Esophagus squamous epithelium (tissue), 5 donors: ENCODE measurements around the gene POP7. TPM values are rescaled to one million over a fixed set of nuclear protein-coding genes. Genes with fewer than 3 reads are reported as not detected.
"Not testable (repeated sequence)": the region's sequence is repeated elsewhere in the genome, so short reads cannot be mapped to it uniquely, and the experiment has no call there.

Experiments used
- DNase-seq: peaks from one replicate; lab custom pipeline; 2025; lab: John Stamatoyannopoulos, UW
- H3K27ac ChIP-seq, 4 donors: fragments of 200-600 bp; sonication (generic); one replicate each; pipeline ENCODE4 v1.5.1; 2016 to 2019; ENCODE audit warnings: mild to moderate bottlenecking in 1 of 4
- H3K27me3 ChIP-seq, 4 donors: fragments of 200-600 bp; sonication (generic); 1 replicate in 3 of 4; 2 replicates in 1 of 4; pipeline versions ENCODE4 v1.5.1 to v1.6.0; 2017 to 2021; ENCODE audit warnings: antibody characterized with exemption in 1 of 4
- H3K36me3 ChIP-seq, 3 donors: fragments of 200-600 bp; sonication (generic); one replicate each; pipeline ENCODE4 v1.5.1; 2016 to 2019
- H3K4me1 ChIP-seq, 3 donors: fragments of 200-600 bp; sonication (generic); one replicate each; pipeline ENCODE4 v1.5.1; 2017 to 2019
- H3K4me3 ChIP-seq, 4 donors: fragments of 200-600 bp; sonication (generic); 1 replicate in 3 of 4; 2 replicates in 1 of 4; pipeline ENCODE4 v1.5.1; 2016 to 2019; ENCODE audit warnings: mild to moderate bottlenecking in 2 of 4, moderate library complexity in 1 of 4
- H3K9me3 ChIP-seq, 3 donors: fragments of 200-600 bp; sonication (generic); one replicate each; pipeline ENCODE4 v1.5.1; 2016 to 2019
- POLR2A ChIP-seq, 4 donors: fragments of 450-650 bp; IDR thresholded peaks; one replicate each; pipeline ENCODE4 v1.6.1; 2017; ENCODE audit warnings: antibody characterized with exemption in 4 of 4, mild to moderate bottlenecking in 4 of 4, moderate library complexity in 3 of 4
- WGBS, 2 donors: methylation state at CpG; one replicate each; pipeline ENCODE4 v1.1.5; 2018; 5-methylcytosine and 5-hydroxymethylcytosine counted together
- intact Hi-C: fragments of 100-400 bp; cut with DNase I; formaldehyde crosslinking; loops from one replicate; pipeline ENCODE4 v1.15.0; 2022
- total RNA-seq, 4 donors: library from RNA; depleted of rRNA; stranded (reverse); fragments of >200 nt; gene quantifications; one replicate each; pipeline ENCODE4 v1.1.0, GENCODE V29; 2016
- TF ChIP-seq, protein P1 (sequence below), 6 experiments: fragments of 450-650 bp in 4 of 6; fragments of 200-600 bp in 2 of 6; sonication (generic) in 2 of 6; IDR thresholded peaks; one replicate each; pipeline ENCODE4 v1.5.1; 2016 to 2019; ENCODE audit warnings: antibody characterized with exemption in 6 of 6, mild to moderate bottlenecking in 4 of 6, moderate library complexity in 4 of 6
- donor health status: DM: yes; HTN: yes; CAD: no.

The POP7 gene
- total RNA-seq, 4 donors from 2014 or later: 28.0 to 36.7 (median 30.0) TPM

DNA sequence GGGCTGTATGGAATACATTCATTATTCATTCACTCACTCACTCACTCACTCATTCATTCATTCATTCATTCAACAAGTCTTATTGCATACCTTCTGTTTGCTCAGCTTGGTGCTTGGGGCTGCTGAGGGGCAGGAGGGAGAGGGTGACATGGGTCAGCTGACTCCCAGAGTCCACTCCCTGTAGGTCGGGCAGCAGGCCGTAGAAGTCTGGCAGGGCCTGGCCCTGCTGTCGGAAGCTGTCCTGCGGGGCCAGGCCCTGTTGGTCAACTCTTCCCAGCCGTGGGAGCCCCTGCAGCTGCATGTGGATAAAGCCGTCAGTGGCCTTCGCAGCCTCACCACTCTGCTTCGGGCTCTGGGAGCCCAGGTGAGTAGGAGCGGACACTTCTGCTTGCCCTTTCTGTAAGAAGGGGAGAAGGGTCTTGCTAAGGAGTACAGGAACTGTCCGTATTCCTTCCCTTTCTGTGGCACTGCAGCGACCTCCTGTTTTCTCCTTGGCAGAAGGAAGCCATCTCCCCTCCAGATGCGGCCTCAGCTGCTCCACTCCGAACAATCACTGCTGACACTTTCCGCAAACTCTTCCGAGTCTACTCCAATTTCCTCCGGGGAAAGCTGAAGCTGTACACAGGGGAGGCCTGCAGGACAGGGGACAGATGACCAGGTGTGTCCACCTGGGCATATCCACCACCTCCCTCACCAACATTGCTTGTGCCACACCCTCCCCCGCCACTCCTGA lies 16.7 kb downstream of the POP7 start:
- intact Hi-C loops: no loop called here
- Histone ChIP-seq H3K4me1 (peaks cover 11 to 42% (median 20%) of the 10 kb centered on the region in 3 donors), H3K27ac (no peak overlapping the region), H3K9me3 (no peaks in the 10 kb centered on the region), H3K4me3 (no peak overlapping the region), H3K36me3 (no peaks in the 10 kb centered on the region), H3K27me3 (peaks cover 7 to 61% (median 12%) of the 10 kb centered on the region in 4 donors)
- no peak for DNase-seq
- WGBS, 2 donors: 73 to 88% methylated on average over 6 of the region's 17 CpGs
- TF ChIP-seq, protein P1, sequence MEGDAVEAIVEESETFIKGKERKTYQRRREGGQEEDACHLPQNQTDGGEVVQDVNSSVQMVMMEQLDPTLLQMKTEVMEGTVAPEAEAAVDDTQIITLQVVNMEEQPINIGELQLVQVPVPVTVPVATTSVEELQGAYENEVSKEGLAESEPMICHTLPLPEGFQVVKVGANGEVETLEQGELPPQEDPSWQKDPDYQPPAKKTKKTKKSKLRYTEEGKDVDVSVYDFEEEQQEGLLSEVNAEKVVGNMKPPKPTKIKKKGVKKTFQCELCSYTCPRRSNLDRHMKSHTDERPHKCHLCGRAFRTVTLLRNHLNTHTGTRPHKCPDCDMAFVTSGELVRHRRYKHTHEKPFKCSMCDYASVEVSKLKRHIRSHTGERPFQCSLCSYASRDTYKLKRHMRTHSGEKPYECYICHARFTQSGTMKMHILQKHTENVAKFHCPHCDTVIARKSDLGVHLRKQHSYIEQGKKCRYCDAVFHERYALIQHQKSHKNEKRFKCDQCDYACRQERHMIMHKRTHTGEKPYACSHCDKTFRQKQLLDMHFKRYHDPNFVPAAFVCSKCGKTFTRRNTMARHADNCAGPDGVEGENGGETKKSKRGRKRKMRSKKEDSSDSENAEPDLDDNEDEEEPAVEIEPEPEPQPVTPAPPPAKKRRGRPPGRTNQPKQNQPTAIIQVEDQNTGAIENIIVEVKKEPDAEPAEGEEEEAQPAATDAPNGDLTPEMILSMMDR (IDR thresholded peaks at IDR 0.05): no peak
- TF ChIP-seq POLR2A (IDR thresholded peaks at IDR 0.05): no peak

DNA sequence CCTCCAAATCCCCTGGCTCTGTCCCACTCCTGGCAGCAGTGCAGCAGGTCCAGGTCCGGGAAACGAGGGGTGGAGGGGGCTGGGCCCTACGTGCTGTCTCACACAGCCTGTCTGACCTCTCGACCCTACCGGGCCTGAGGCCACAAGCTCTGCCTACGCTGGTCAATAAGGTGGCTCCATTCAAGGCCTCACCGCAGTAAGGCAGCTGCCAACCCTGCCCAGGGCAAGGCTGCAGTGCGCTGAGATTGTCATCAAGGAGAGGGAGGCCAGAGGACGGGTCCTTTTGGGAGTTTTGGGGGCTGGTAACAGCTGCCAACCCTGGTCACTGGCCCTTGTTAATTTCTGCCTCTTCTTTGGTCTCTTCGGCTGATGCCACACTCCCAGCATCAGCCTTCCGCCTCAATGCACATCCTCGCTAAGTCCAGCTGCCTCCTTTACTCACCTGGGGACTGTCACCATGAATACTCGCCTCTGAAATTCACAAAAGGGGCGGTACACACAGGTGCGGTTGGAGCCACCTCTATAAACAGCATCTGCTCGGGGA lies 17.9 kb downstream of the POP7 start:
- 72 to 73% methylated on average over 12 to 16 of the region's 16 CpGs for WGBS, 2 donors
- intact Hi-C loops: no loop called here
- Histone ChIP-seq H3K4me3 (no peak overlapping the region), H3K27ac (no peak overlapping the region), H3K36me3 (no peaks in the 10 kb centered on the region), H3K27me3 (peaks cover 7 to 60% (median 12%) of the 10 kb centered on the region in 4 donors), H3K9me3 (no peaks in the 10 kb centered on the region), H3K4me1 (peaks cover 11 to 40% (median 20%) of the 10 kb centered on the region in 3 donors)
- TF ChIP-seq, protein P1 (IDR thresholded peaks at IDR 0.05): no peak
- TF ChIP-seq POLR2A (IDR thresholded peaks at IDR 0.05): no peak
- DNase-seq: no peak

DNA sequence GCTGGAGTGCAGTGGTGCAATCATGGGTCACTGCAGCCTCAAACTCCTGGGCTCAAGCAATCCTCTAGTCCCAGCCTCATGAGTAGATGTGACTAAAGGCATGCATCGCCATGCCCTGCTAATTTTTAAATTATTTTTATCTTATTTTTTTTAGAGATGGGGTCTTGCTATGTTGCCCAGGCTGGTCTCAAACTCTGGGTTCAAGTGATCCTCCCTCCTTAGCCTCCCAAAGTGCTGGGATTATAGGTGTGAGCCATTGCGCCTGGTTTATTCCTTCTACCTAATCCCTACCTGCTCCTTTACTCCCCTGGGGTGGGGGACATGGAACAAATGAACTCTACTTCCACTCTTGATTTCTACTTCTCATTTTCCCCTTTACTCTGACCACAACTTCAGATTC lies 18.4 kb downstream of the POP7 start:
- H3K27ac ChIP-seq, H3K4me3 ChIP-seq, H3K9me3 ChIP-seq, DNase-seq, H3K36me3 ChIP-seq, intact Hi-C loops: not testable (repeated sequence)
- peaks cover 11 to 35% (median 20%) of the 10 kb centered on the region in 3 donors for H3K4me1 ChIP-seq
- WGBS, 2 donors: 91 to 94% methylated on average over 2 of the region's 2 CpGs
- peaks cover 7 to 54% (median 12%) of the 10 kb centered on the region in 4 donors for H3K27me3 ChIP-seq

DNA sequence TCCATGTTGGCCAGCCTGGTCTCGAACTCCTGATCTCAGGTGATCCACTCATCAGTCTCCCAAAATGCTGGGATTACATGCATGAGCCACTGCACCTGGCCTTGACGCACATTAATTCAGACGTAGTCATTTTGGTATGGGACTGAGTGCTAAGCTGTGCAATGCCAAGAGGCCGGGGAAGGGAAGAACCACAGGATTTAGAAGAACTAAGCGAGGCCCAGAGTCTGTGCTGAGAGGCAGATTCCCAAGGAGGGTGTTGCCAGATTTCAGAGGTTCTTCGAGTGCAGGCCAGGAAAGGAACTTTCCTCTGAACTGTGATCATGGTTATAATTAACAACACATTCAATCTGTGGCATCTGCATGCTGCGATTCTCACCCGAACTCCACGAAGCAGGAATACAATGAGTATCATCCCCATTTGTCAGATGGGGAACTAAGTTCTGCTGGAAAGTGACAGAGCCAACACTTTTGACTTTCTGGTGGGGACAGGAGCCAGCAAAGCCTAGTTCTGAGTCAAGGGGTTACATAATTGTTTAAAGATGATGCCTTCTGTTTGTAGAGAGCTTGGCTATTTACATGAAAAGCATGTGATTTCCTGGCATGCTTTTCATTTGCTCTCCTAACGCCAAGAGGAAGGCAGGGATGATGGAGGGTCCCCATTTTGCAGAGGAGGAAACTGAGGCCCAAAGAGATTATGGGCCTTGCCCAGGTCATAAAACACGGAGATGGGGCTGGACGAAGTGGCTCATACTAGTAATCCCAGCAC lies 21.3 kb downstream of the POP7 start:
- intact Hi-C loops: no loop called here
- Histone ChIP-seq H3K9me3 (no peaks in the 10 kb centered on the region), H3K27ac (peak overlapping the region in 3 of 4 donors; percentile 9 to 42 (median 13)), H3K27me3 (peaks cover 0 to 26% (median 0%) of the 10 kb centered on the region in 4 donors), H3K4me3 (no peak overlapping the region), H3K4me1 (peaks cover 0 to 15% (median 11%) of the 10 kb centered on the region in 3 donors), H3K36me3 (no peaks in the 10 kb centered on the region)
- DNase-seq: no peak
- TF ChIP-seq POLR2A (IDR thresholded peaks at IDR 0.05): no peak
- TF ChIP-seq, protein P1 (IDR thresholded peaks at IDR 0.05): no peak
- WGBS, 2 donors: 41 to 43% methylated on average over 11 of the region's 12 CpGs

DNA sequence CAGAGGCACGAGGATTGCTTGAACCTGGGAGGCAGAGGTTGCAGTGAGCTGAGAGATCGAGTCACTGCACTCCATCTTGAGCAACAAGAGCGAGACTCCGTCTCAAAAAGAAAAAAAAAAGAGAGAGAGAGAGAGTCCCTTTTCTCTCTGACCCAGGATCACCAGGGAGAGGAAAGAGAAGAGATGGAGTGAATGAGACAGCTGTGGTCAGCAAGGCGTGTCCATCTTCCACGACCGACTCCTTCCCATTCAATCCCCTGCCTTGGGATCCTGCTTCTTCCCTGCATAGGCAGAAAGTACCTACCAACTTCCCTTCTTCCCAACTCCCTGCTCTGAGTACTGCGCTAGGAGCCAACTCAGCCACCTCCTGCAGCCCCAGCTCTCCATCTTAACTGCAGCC lies 22.3 kb downstream of the POP7 start:
- no peak for DNase-seq

More for the DNA sequence above, 22.3 kb downstream of the POP7 start:
- intact Hi-C loops: no loop called here
- Histone ChIP-seq H3K36me3 (no peaks in the 10 kb centered on the region), H3K4me3 (no peak overlapping the region), H3K27ac (no peak overlapping the region), H3K9me3 (no peaks in the 10 kb centered on the region), H3K27me3 (peaks cover 0 to 16% (median 0%) of the 10 kb centered on the region in 4 donors), H3K4me1 (peaks cover 0 to 15% (median 11%) of the 10 kb centered on the region in 3 donors)
- TF ChIP-seq, protein P1 (IDR thresholded peaks at IDR 0.05): no peak
- no peak for TF ChIP-seq POLR2A (IDR thresholded peaks at IDR 0.05)
- 76 to 79% methylated on average over 8 of the region's 8 CpGs for WGBS, 2 donors
